Stimulated activated CD4-positive, alpha-beta T cell treated with anti-CD3 and anti-CD28 coated beads, Interleukin-2, amount 100 ng/mL, for 24 hours (primary cell): ENCODE results near the gene SLC4A1AP.
A peak's percentile ranks its signal among the peaks of the same experiment; 100 is the strongest.

Source experiments
- DNase-seq, 2 donors: peaks; one replicate each; pipeline ENCODE4 v3.0.0-alpha.2; 2020

Gene SLC4A1AP

DNA sequence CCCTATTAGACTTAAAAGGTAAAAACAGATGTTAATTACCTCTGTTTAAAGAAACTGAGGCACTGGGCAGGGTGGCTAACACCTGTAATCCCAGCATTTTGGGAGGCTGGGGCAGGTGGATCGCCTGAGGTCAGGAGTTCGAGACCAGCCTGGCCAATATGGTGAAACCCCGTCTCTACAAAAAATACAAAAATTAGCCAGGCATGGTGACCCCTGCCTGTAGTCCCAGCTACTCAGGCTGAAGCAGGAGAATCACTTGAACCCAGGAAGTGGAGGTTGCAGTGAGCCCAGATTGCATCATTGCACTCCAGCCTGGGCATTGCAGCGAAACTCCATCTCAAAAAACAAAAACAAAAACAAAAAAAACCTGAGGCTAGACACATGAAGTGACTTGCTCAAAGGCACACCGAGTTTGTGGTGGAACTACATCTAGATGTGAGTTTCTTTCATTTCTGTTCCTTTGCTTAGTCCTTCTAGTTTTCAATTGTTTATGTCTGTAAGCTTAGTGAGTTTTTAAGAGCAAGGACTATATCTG, 40.7 kb downstream of the SLC4A1AP start:
- DNase-seq, result no peak

- no peak for DNase-seq
These were observed 42.3 kb downstream of the SLC4A1AP start for GRCh38 chr2:27705851-27706622.

- no peak for DNase-seq
These were observed 44.0 kb downstream of the SLC4A1AP start for GRCh38 chr2:27707462-27708256.

GRCh38 chr2:27708257-27708654, 44.6 kb downstream of the SLC4A1AP start:
- DNase-seq, result no peak

DNA sequence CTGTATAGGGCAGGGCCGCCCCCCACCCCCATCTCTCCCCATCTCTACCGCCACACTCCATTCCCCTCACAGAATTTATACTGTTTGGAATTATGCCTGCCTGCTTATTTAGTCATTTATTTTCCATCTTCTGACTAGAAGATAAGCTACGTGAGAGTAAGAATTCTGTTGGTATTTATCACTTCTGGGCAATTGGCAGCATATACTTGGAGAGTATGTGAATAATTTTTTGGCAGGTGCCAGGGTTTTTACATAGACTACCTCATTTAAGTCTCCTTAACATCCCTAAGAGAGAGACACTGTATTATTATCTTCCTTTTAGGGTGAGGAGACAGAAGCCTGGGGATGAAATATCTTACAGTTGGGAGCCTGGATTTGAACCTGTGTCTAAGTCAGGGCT, 45.0 kb downstream of the SLC4A1AP start:
- DNase-seq, result no peak

- DNase-seq, result no peak
These were observed 45.6 kb downstream of the SLC4A1AP start for GRCh38 chr2:27709326-27709725.

DNA sequence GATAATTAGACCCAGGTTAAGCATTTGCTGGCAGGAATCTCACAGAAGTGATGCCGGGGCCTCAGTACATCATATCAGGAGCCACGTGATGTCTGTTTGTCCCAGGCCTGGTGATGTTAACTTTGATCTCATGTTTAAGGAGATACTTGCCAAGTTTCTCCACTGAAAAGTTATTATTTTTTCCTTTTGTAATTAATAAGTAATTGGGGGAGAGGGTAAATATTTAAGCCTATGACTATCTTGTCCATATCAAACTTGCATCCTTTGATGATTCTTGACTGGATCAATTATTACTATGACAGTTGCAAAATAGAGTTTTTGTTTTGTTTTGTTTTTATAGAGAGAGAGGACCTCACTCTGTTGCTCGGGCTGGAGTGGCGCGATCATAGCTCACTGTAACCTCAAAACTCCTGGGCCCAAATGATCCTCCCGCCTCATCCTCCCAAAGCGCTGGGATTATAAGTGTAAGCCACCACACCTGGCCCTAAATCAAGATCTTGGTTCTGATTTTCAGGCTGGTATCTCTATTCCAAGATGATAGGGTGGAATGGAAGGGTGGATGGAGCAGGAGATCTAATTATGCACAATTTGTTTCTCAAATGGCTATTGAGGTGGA, 46.4 kb downstream of the SLC4A1AP start:
- DNase-seq, result no peak

GRCh38 chr2:27710640-27711430, 47.1 kb downstream of the SLC4A1AP start:
- no peak for DNase-seq

DNA sequence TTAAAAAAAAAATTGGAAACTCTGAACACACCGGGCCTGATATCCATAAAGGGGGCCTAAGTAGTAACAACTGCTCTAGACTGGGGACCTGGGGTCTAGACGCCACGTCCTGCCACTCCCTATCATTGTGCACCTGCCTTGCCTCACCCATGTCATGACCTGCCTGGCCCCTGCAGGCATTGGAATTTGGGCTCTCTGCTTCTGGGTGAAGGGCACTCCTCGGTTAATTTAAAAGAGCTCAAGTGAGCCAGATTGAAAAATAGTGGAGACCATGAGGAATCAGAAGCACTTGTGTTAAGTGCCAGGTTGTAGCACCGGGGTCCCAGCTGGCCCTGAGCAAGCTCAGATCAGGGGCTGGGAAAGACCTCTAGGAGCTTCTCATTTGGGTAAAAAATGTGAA, 48.1 kb downstream of the SLC4A1AP start:
- DNase-seq, result no peak

- no peak for DNase-seq
These were observed 48.8 kb downstream of the SLC4A1AP start for GRCh38 chr2:27712522-27712921.

DNA sequence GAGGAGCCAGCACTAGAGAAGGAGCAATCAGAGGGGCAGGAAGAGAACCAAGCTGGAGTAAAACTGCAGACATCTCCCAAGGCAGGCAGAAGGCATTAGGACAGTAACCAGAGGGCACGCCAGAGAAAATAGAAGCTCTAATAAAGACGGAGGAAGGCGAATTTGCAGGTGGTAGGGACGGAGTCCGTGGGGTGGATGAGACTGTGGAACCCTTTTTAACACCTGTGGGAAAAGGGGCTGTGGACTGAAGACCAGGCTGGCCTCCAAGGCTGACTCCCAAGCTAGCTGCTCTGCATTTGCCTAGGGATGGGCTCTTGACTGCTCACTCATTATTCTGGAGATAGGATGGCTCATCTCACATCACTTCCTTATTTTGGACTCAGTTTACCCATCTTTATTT, 49.5 kb downstream of the SLC4A1AP start:
- no peak for DNase-seq

GRCh38 chr2:27714053-27714452, 50.4 kb downstream of the SLC4A1AP start:
- DNase-seq, result no peak

- no peak for DNase-seq
These were observed 51.2 kb downstream of the SLC4A1AP start for GRCh38 chr2:27714851-27715291.

DNA sequence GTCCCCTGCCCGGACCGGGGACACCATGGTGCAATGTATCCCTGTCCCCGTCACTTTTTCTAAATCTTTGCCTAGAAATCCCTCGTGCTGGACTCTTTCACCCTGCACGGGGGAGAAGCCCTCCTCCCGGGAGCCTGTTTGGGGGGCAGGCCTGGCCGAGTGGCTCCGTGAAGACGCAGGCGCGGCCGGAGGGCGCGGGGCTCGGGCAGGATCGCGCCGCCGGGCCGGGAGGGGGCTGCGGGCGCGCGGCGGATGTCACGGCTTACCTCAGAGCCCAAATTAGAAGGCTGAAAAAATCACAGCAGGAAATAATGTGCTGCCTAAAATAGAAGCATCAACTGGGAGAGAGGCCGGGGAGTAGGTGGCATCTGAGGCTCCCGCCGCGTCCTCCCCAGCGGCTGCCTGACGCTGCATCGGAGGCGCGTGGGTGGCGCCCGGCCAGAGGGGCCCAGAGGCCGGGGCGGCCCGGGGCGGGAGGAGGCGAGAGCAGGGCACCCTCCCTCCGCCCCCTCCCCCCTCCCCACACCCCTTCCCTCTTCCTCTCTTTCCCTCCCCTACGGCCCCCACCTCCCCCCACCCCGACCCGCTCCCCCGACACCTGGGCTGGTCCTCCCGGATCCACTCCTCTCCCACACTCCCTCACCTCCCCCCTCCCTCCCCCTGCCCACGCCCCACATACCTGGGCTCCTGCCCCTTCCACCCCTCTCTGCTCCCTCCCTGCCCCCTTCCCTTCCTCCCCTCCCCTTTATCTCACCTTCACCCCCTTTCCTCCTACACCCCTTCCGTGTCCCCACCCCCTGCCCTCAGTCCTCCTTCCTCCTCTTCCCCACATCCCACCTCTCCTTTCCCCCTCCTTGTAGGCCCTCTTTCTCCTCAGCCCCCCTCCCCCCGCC, 51.9 kb downstream of the SLC4A1AP start:
- DNase-seq, result peak; percentile 32 to 57

DNA sequence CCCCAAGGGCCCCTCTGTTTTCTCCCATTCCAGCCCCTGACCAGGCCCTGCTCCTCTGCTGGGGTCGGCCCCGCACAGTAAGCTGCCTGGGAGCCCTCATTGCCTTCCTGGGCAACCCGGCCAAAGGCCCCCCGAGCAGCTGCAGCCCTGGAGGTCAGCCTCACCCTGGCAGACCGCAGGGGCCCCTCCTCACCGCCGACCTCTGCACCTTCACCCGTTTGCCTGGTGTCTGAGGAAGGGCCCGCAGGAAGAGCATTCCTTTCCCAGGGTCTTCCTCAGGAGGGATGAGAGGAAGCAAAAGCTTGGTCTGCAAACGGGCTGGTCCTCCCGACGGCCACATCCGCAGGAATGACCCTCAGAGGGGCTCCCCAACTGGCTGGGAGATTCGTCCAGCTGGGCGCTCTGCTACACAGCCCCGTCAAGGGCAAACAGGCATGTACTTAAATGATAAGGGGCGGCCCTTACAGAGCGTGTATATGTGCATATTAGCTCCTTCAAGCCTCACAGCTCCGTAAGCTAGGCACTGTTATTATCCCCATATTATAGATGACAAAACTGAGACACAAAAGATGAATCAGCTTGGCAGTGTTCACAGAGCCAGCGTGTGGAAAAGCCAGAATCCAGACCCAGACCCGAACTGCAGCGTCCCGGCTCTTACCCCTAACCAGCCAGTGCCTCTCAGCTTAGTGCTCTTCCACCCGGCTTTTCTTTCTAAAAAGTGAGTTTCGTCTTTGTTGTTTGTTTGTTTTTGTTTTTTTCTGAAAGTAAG, 52.8 kb downstream of the SLC4A1AP start:
- no peak for DNase-seq

- DNase-seq, result peak in 1 of 2 donors; percentile 47
These were observed 53.5 kb downstream of the SLC4A1AP start for GRCh38 chr2:27717070-27717795.

DNA sequence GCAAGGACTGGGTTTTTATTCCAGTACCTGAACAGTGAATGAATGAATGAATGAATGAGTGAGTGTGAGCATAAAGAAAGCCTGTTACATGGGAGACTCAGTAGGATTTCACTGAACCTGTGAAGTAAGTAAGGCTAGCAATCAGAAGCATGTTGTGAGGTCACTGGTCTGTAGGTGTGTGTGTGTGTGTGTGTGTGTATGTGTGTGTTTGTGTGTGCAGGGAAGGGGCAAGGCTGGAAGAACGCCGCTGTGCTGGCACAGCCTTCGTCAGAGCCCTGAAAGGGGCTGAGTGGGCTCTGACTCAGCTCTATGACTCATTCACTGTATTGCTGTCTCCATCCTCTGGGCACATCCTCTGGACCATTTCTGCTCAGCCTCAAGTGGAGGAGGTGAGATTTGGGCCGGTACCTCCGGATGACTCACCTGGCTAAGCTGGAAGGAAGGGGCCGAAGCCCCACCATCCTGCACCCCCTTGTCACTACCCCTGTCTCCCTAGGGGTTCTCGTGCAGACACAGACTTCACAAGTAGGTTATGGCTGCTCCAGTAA, 56.4 kb downstream of the SLC4A1AP start:
- peak; percentile 68 to 70 for DNase-seq

- DNase-seq, result no peak
These were observed 57.6 kb downstream of the SLC4A1AP start for GRCh38 chr2:27721335-27721734.

- DNase-seq, result no peak
These were observed 58.3 kb downstream of the SLC4A1AP start for GRCh38 chr2:27721884-27722485.
